Body of pancreas (tissue), 4 donors: ENCODE measurements around the gene RASA3.

Experiments
- CTCF ChIP-seq, 7 experiments: fragments of 450-650 bp in 4 of 7; fragments of 200-600 bp in 3 of 7; sonication (generic) in 3 of 7; IDR thresholded peaks; one replicate each; pipeline ENCODE4 v1.5.1; 2016 to 2019; ENCODE audit warnings: antibody characterized with exemption in 7 of 7
- POLR2A ChIP-seq, 3 donors: fragments of 450-650 bp; IDR thresholded peaks; one replicate each; pipeline ENCODE4 v1.6.1; 2016; ENCODE audit warnings: antibody characterized with exemption in 3 of 3, mild to moderate bottlenecking in 2 of 3

GRCh38 chr13:114089751-114090400, 42.5 kb downstream of the RASA3 start:
- TF ChIP-seq CTCF (IDR thresholded peaks at IDR 0.05) (no peak), POLR2A (IDR thresholded peaks at IDR 0.05) (no peak)
